Measurements from ENCODE around the gene GNG7. TPM values are rescaled to one million over a fixed set of nuclear protein-coding genes. Genes with fewer than 3 reads are reported as not detected.
"Not testable (repeated sequence)": the region's sequence is repeated elsewhere in the genome, so short reads cannot be mapped to it uniquely, and the experiment has no call there.

Gene GNG7
- total RNA-seq, 1 donor from 2014 or later: 0.64 TPM

GRCh38 chr19:2714102-2714501, 11.6 kb upstream of the GNG7 start:
- not testable (repeated sequence) for DNase-seq (ENCODE audit: low read depth in 2 of 2)

- DNase-seq (ENCODE audit: low read depth in 2 of 2): not testable (repeated sequence)
Measured at GRCh38 chr19:2713170-2713569, 10.7 kb upstream of the GNG7 start.

GRCh38 chr19:2711875-2712205, 9.3 kb upstream of the GNG7 start:
- DNase-seq (ENCODE audit: low read depth in 2 of 2): no peak

- no peak for DNase-seq (ENCODE audit: low read depth in 2 of 2)
Measured at GRCh38 chr19:2711172-2711874, 8.8 kb upstream of the GNG7 start.

- no peak for DNase-seq (ENCODE audit: low read depth in 2 of 2)
Measured at GRCh38 chr19:2706251-2706650, 3.8 kb upstream of the GNG7 start.

GRCh38 chr19:2703691-2704216, 1.3 kb upstream of the GNG7 start:
- DNase-seq (ENCODE audit: low read depth in 2 of 2): no peak

GRCh38 chr19:2703077-2703437, 563 bp upstream of the GNG7 start:
- no peak for DNase-seq (ENCODE audit: low read depth in 2 of 2)

GRCh38 chr19:2701361-2702169, 929 bp downstream of the GNG7 start:
- no peak for DNase-seq (ENCODE audit: low read depth in 2 of 2)

- no peak for DNase-seq (ENCODE audit: low read depth in 2 of 2)
Measured at GRCh38 chr19:2700660-2701360, 1.7 kb downstream of the GNG7 start.

- no peak for DNase-seq (ENCODE audit: low read depth in 2 of 2)
Measured at GRCh38 chr19:2699413-2700140, 2.9 kb downstream of the GNG7 start.

- no peak for DNase-seq (ENCODE audit: low read depth in 2 of 2)
Measured at GRCh38 chr19:2694196-2694595, 8.3 kb downstream of the GNG7 start.

GRCh38 chr19:2693492-2694160, 8.9 kb downstream of the GNG7 start:
- no peak for DNase-seq (ENCODE audit: low read depth in 2 of 2)

GRCh38 chr19:2691951-2692350, 10.5 kb downstream of the GNG7 start:
- DNase-seq (ENCODE audit: low read depth in 2 of 2): no peak

GRCh38 chr19:2690856-2691255, 11.6 kb downstream of the GNG7 start:
- DNase-seq (ENCODE audit: low read depth in 2 of 2): no peak

GRCh38 chr19:2686360-2686759, 16.1 kb downstream of the GNG7 start:
- no peak for DNase-seq (ENCODE audit: low read depth in 2 of 2)

- no peak for DNase-seq (ENCODE audit: low read depth in 2 of 2)
Measured at GRCh38 chr19:2685204-2685704, 17.2 kb downstream of the GNG7 start.

GRCh38 chr19:2683430-2684003, 19.0 kb downstream of the GNG7 start:
- DNase-seq (ENCODE audit: low read depth in 2 of 2): no peak

GRCh38 chr19:2680808-2681207, 21.7 kb downstream of the GNG7 start:
- DNase-seq (ENCODE audit: low read depth in 2 of 2): no peak

- DNase-seq (ENCODE audit: low read depth in 2 of 2): no peak
Measured at GRCh38 chr19:2679439-2679838, 23.1 kb downstream of the GNG7 start.

- not testable (repeated sequence) for DNase-seq (ENCODE audit: low read depth in 2 of 2)
Measured at GRCh38 chr19:2678948-2679347, 23.5 kb downstream of the GNG7 start.
